HG03521 (cell line): ENCODE data around the gene RSAD1.
"Not testable (repeated sequence)": the region's sequence is repeated elsewhere in the genome, so short reads cannot be mapped to it uniquely, and the experiment has no call there.

Source experiments
- ATAC-seq: cut with Tn5 transposase; IDR thresholded peaks from one replicate; pipeline ENCODE4 v1.9.1; 2021; ENCODE audit warnings: mild to moderate bottlenecking, moderate library complexity; ENCODE audit not compliant: unreplicated experiment

RSAD1 gene

GRCh38 chr17:50471009-50471905 is 7.4 kb upstream of the RSAD1 start:
- no peak for ATAC-seq

- no peak for ATAC-seq
Observed at GRCh38 chr17:50472286-50472685, 6.4 kb upstream of the RSAD1 start.

- not testable (repeated sequence) for ATAC-seq
Observed at GRCh38 chr17:50472761-50473161, 5.9 kb upstream of the RSAD1 start.

- no peak for ATAC-seq
Observed at GRCh38 chr17:50473901-50474300, 4.8 kb upstream of the RSAD1 start.

GRCh38 chr17:50474523-50474922 is 4.1 kb upstream of the RSAD1 start:
- no peak for ATAC-seq

- ATAC-seq: no peak
Observed at GRCh38 chr17:50475362-50475761, 3.3 kb upstream of the RSAD1 start.

GRCh38 chr17:50475775-50476544 is 2.7 kb upstream of the RSAD1 start:
- not testable (repeated sequence) for ATAC-seq

- no peak for ATAC-seq
Observed at GRCh38 chr17:50476545-50477315, 1.9 kb upstream of the RSAD1 start.

- ATAC-seq: no peak
Observed at GRCh38 chr17:50477976-50478375, 684 bp upstream of the RSAD1 start.

GRCh38 chr17:50479522-50480141 is 972 bp downstream of the RSAD1 start:
- ATAC-seq: no peak

GRCh38 chr17:50480142-50480764 is 1.6 kb downstream of the RSAD1 start:
- ATAC-seq: no peak

GRCh38 chr17:50480854-50481490 is 2.3 kb downstream of the RSAD1 start:
- ATAC-seq: no peak

GRCh38 chr17:50481648-50482047 is 3.0 kb downstream of the RSAD1 start:
- no peak for ATAC-seq

GRCh38 chr17:50482110-50482509 is 3.5 kb downstream of the RSAD1 start:
- ATAC-seq: no peak

- no peak for ATAC-seq
Observed at GRCh38 chr17:50482516-50482915, 3.9 kb downstream of the RSAD1 start.

- no peak for ATAC-seq
Observed at GRCh38 chr17:50483266-50483665, 4.6 kb downstream of the RSAD1 start.

- no peak for ATAC-seq
Observed at GRCh38 chr17:50484386-50485155, 5.9 kb downstream of the RSAD1 start.

GRCh38 chr17:50487213-50488096 is 8.8 kb downstream of the RSAD1 start:
- ATAC-seq: no peak
